RKO (cell line): ENCODE results near the gene STRA8.
A peak's percentile ranks its signal among the peaks of the same experiment; 100 is the strongest.

Source experiments
- DNase-seq: peaks from one replicate; pipeline ENCODE4 v3.0.0-alpha.2; 2016; ENCODE audit warnings: low spot score

The STRA8 gene

DNA sequence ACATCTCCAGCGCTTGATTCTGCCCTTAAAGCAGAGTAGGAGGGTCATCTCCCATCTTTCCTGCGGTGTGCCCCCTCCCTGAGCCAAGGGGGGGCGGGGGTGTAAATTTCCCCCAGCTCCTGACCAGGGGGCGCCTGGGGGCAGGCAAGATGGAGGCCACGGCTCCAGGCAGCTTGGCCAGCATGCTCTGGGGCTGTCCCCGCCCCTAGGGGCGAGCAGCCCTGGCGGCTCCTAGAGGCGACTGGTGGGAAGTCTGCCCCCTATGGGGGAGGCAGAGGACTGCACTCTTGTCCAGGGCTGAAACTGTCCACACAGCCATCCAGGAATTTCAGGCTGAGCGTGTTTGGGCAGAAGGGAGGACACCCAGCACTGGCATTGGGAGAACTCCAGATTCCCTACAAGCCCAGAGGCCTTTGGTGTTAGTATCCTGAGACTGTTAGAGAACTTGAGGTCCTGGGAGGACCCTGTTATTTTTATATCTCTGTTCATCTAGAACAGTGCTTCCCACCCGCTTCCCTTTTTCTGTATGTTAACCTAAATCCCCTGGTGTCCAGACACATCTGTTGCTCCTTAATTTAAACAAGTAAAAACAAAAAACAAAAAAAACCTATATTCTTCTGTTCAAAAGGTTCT lies 4.6 kb downstream of the STRA8 start:
- DNase-seq = peak; percentile 35

DNA sequence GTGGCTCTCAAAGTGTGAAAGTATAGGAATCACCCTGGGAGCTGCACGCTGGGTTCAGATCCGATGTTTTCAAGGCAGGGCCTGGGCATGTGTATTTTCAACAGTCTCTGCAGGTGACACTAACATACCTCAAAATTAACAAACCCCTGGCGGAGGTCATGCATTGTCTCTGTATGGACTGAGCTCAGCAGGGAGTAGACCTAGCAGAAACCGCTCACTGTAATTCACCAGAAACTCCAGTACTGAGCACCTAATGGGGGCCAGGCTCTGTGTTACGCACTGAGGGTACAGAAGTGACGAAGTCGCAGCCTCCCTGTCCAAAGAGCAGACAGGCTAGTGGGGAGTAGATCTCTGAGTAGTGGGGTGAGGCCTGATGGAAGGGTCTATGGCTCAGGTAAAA lies 5.6 kb downstream of the STRA8 start:
- no peak for DNase-seq

GRCh38 chr7:135240441-135240840 lies 6.8 kb downstream of the STRA8 start:
- no peak for DNase-seq

DNA sequence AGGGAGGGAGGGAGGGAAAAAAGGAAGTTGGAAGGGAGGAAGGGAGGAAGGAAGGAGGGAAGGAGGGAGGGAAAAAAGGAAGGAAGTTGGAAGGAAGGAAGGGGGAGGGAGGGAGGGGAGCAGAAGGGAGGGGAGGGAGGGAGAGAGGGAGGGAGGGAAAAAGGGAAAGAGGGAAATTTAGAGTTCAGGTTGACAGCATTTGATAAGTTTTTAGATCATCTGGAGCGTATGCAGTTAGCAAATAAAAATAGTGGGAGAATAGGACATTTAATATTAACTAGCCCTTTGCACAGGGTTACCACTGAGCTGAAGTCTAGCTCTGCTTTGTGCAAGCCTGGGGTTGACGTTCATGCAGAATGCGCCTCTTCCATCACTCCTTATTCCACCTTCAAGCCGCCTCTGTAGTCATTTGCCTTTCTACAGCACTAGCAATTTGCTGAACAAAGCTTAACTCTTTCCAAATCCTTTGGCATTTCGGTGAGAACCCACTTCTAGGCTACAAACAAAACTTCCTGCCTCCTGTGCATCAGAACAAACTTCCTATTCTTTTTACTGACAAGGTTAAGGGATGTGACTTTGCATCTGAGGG lies 8.6 kb downstream of the STRA8 start:
- DNase-seq = no peak

- no peak for DNase-seq
Measured at GRCh38 chr7:135245226-135246190, 11.9 kb downstream of the STRA8 start.

- no peak for DNase-seq
Measured at GRCh38 chr7:135246191-135246825, 12.7 kb downstream of the STRA8 start.

- no peak for DNase-seq
Measured at GRCh38 chr7:135247746-135248471, 14.3 kb downstream of the STRA8 start.

- DNase-seq = no peak
Measured at GRCh38 chr7:135248546-135248945, 14.9 kb downstream of the STRA8 start.

DNA sequence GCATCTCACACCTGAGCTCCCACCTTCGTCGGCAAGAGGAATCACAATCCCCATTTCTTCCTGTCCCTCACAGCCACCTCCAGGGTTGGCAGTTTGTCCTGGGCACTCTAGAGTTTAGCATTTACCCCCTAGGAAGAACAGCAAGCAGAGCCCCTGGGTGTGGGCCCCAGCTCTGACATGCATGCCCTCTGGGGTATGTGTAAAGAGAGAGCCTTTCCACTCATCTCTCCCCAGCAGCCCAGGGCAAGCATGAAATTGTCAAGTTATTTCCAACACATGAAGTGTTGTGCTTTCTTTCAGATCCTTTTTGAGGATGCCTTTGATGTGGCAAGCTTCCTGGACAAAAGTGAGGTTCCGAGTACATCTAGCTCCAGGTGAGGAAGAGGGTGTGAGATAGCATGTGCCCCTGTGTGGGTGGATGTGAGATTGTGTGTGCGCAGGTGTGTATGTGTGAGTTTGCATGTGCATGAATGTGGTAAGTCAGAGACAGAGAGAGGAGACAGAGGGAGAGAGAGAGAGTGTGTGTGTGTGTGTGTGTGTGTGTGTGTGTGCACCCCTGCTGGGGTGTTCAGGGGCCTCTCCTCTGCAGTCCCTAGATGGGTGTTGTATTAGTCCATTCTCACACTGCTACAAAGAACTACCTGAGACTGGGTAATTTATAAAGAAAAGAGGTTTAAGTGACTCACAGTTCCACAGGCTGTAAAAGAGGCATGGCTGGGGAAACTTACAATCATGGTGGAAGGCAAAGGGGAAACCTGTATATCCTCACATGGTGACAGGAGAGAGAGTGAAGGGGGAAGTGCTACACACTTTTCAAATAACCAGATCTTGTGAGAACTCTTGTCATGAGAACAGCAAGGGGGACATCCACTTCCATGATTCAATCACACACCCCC lies 18.1 kb downstream of the STRA8 start:
- DNase-seq = no peak

DNA sequence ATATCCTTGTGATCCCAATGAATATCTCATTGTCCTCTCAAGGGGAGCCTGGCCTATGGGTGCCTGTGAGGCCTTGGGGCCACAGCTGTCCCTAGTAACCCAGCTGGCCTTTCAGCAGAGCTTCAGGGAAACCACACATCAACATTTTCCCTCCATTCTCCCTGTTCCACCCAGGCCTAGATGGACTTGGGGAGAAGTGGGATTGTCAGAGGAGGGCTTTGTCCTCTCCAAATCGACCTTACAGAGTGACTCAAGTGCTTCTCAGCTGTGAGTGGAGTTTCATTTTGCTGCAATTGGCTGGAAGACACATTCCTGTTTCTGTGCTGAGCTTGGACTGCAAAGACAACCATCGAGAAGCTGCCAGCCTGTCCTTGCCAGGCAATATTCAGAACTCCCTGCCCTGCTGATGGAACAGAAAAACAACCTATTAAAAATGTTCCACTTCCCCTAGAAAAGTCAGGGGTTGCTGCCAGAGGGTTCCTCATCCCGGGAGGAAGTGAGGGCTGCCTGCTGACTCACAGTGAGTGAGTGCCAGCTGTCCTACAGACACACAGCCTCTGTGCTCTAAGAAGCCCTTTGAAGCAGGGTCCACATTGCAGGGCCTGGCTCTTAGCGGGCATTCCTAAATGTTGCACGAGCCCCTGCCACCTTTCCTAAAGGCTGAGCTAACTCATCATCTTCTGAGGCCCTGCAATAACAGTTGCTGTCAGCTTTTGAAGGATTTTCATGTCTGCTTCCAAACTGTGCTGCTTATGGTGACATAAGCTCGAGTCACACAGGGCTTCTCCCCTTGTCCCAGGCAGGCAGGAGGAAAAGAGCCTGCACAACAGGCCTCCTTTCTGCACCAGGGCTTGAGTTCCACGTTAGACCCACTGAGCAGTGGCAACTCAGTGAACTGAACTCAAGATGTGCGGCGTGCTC lies 20.5 kb downstream of the STRA8 start:
- peak; percentile 92 for DNase-seq

DNA sequence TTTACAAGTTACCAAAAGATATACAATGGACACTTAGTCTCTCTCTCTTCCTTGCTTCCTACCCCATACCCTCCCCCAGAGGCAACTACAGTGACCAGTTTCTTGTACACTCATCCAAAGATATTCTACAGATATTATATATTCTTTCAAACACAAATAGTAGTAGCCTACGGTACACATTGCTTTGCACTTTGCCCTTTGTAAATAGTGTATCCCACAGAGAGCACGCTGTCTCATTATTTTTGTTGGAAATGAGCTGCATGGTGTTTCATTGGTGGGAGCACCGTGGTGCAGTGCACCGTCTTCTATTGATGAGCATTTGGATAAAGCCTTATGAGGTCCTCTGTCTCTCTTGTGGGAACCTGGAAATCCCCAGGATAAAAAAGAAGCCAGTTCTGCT lies 24.2 kb downstream of the STRA8 start:
- no peak for DNase-seq

- DNase-seq = no peak
Measured at GRCh38 chr7:135258585-135258984, 24.9 kb downstream of the STRA8 start.

DNA sequence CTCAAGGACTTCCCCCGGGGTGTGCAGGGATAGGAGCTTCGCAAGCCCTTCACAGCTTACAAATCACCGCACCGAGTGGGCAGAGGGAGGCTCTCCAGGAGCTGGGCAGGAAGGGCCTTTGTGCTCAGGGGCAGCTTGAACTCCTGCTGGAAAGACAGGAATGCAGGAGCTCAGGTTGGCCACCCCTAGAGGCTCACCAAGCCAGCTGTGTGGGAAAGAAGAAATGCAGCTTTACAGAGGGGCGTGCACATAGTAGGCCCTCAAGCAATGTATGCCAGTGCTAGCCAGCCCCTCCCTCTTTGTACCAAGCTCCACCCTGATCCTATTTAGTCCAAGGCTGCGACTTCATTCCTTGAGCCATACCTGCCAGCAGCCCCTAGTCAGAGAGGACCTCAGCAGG lies 26.1 kb downstream of the STRA8 start:
- DNase-seq = no peak

GRCh38 chr7:135260470-135260869 lies 26.8 kb downstream of the STRA8 start:
- no peak for DNase-seq

GRCh38 chr7:135260930-135261721 lies 27.5 kb downstream of the STRA8 start:
- no peak for DNase-seq

- DNase-seq = no peak
Measured at GRCh38 chr7:135262623-135263320, 29.1 kb downstream of the STRA8 start.

DNA sequence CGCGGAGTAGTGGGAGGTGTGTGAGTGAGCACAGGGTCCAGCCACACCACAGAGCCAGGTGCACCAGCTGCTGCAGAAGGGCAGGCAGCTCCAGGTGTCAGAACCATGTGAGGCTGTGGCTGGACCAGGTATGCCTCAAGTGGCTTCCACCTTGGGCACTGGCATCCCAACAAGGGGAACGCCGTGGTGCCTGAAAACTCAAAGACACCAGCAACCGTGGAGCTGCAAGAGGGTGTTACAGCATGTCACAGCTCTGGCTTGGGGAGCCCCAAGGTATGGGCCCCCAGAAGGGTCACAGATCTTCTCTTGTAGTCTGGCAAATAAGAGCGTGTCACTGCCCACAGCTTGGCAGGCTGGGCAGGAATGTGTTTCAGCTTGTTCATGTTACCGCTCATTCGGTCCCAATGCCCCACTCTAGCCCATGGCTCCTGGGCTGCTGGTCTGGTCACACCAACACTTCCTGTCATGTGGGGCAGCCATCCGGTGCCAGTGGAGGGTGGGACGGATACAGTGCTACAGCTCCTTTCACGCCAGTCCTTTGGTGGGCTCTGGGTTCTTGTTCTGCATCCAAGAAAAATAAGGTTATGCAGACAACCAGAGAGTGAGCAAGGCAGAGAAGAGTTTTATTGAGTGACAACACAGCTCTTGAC lies 29.8 kb downstream of the STRA8 start:
- DNase-seq = no peak

DNA sequence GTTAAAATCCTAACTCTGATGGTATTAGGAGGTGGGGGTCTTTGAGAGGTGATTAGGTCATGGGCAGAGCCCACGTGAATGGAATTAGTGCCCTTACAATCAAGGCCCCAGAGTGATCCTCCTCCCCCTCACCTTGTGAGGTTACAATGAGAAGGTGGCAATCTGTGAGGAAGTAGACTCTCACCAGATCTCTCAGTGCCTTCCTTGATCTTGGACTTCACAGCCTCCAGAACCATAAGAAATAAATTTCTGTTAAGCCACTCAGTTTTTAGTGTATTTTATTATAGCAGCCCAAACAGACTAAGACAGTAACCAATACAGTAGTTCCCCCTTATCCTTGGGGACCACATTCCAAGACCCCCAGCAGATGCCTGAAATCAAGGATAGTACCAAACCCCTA lies 32.0 kb downstream of the STRA8 start:
- DNase-seq = no peak
